NOMO-1 treated with DMSO at 0.1 percent for 48 hours (cell line): ENCODE data around the gene ALKBH4.
"Not testable (repeated sequence)": the region's sequence is repeated elsewhere in the genome, so short reads cannot be mapped to it uniquely, and the experiment has no call there.

Source experiments
- DNase-seq: peaks from one replicate; lab custom pipeline; 2025; ENCODE audit not compliant: unreplicated experiment; lab: John Stamatoyannopoulos, UW

ALKBH4 gene

GRCh38 chr7:102455596-102455995 is 9.1 kb downstream of the ALKBH4 start:
- no peak for DNase-seq

- not testable (repeated sequence) for DNase-seq
These were observed 9.7 kb downstream of the ALKBH4 start for GRCh38 chr7:102454932-102455331.

- no peak for DNase-seq
These were observed 10.2 kb downstream of the ALKBH4 start for GRCh38 chr7:102454468-102454867.

GRCh38 chr7:102453319-102453718 is 11.3 kb downstream of the ALKBH4 start:
- DNase-seq, result no peak

DNA sequence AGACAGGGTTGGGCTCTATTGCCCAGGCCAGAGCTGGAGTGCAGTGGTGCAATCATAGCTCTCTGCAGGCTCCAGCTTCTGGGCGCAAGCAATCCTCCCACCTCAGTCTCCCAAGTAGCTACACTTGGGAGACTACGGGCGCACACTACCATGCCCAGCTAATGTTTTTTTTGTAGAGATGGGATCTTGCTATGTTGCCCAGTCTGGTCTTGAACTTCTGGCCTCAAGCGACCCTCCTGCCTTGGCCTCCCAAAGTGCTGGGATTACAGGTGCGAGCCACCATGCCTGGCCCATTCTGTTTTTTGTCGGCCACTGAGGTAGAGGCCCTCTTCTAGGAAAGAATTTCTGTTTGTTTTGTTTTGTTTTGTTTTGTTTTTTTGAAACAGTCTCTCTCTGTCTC is 12.2 kb downstream of the ALKBH4 start:
- DNase-seq, result no peak

DNA sequence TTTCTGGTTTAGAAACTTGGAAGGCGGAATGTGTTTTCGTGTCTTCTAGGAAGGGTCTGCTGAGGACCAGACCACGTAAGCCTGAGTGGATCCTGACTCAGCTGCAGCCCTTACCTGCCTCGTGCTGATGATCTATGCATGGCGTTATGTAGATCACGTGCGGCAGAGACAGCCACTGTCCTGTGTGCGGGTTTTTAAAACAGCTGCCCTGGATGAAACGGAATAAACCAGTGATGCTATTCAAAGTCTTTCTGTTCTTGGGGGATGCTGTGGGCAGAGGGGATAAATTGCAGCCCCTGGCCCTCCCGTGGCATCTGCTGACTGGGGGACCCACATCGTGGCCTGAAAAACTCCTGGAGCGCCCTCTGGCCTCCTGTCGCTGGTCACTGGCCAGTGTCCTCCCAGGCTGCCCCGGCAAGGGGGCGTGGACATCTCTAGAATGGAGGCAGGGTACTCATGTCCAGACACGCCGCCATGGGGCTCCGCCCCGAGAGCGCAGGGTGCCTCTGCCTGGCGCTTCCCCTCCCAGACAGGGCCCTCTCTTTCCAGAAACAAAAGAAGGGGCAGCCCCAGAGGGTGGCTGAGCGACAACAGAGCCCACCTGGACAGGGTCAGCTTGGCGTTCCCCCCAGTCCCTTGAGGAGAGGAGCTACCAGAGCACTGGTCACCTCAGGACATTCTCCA is 13.2 kb downstream of the ALKBH4 start:
- DNase-seq, result no peak

DNA sequence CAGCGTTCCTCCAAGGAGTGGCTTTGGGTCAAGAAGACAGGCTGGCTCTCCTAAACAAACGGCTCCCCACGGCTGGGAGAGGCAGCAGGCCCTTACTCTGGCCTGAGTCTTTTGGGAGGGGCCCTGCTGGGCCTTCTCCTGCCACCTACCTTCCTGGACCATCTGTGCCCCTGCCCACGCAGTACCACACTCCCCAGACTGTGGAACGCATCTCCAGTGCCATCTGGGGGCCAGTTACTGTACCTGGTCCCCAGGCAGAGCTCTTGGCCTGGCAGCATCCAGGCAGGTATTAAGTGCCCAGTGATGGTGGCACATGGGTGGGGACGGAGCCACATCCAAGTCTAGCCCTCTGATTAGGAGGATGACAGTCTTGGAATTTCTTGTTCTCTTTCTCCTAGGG is 14.4 kb downstream of the ALKBH4 start:
- no peak for DNase-seq

GRCh38 chr7:102449136-102449535 is 15.5 kb downstream of the ALKBH4 start:
- no peak for DNase-seq

DNA sequence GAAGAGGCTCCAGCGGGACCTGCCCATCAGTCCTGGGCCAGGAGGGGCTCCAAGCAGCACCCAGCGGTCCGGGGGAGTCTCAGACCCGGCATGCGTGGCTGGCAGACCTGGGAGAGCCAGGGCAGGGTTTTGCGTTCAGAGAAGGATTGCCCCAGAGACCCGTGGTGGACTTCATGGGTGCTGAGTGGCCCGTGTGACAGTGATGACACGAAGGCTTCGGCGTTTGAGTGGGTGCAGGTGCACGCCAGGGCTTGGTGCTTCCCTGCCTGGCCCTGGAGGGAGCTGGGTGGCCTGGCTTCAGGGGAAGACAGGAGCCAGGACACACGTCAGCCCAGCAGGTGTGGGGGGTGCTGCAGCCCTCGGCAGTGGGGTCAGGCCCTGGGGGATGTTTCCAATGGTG is 17.4 kb downstream of the ALKBH4 start:
- no peak for DNase-seq

DNA sequence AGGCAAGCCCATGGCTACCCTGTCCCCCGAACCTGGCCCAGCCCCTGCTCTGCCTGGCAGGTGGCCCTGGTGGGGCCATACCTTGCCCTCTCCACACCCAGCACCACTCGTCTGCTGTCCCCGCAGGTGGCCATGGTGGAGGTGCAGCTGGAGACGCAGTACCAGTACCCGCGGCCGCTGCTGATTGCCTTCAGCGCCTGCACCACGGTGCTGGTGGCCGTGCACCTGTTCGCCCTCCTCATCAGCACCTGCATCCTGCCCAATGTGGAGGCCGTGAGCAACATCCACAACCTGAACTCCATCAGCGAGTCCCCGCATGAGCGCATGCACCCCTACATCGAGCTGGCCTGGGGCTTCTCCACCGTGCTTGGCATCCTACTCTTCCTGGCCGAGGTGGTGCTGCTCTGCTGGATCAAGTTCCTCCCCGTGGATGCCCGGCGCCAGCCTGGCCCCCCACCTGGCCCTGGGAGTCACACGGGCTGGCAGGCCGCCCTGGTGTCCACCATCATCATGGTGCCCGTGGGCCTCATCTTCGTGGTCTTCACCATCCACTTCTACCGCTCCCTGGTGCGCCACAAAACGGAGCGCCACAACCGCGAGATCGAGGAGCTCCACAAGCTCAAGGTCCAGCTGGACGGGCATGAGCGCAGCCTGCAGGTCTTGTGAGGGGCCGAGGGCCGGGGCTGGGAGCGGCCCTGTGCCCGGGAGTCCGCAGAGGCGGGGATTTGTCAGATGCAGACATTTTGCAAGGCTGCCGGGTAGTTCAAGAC is 18.1 kb downstream of the ALKBH4 start:
- no peak for DNase-seq

DNA sequence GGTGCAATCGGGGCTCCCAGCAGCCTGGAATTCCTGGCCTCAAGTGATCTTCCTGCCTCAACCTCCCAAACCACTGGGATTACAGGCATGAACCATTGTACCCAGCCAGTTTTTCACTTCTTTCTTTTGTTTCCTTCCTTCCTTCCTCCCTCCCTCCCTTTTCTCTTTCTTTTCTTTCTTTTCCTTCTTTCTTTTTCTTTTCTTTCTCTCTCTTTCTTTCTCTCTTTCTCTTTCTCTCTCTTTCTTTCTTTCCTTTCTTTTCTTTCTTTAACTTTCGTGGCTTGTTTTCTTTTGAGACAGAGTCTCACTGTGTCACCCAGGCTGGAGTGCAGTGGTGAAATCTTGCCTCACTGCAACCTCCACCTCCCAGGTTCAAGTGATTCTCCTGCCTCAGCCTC is 19.0 kb downstream of the ALKBH4 start:
- DNase-seq, result no peak

GRCh38 chr7:102444961-102445673 is 19.5 kb downstream of the ALKBH4 start:
- no peak for DNase-seq

DNA sequence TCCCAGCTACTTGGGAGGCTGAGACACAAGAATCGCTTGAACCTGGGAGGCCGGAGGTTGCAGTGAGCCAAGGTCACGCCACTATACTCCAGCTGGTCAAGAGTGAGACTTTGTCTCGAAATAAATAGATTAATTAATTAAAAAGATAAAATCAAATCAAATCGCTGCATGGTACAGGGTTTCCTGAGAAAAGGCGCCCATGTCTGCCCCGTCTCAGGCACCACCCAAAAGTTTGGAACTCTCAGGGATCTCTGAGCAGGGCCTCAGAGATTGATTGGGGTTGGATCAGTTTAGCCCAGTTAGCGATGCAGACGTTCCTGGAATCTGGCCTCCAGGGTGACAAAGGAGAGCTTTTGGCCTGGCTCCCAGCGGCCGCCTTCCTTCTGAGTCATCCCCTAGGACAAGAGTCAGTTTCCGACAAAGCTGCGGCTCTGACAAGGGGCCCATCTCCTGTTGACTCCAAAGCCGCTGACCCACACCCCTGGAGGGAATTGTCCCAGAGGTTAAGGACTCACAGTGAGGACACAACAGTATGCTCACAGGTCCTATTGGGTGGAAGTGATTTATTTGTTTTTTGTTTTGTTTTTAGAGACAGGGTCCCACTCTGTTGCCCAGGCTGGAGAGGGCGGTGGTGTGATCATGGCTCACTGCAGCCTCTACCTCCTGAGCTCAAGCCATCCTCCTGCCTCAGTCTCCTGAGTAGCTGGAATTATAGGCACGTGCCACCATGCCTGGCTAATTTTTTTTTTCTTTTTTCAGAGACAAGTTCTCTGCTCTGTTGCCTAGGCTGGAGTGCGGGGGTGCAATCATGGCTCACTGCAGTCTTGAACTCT is 24.5 kb downstream of the ALKBH4 start:
- DNase-seq, result no peak

DNA sequence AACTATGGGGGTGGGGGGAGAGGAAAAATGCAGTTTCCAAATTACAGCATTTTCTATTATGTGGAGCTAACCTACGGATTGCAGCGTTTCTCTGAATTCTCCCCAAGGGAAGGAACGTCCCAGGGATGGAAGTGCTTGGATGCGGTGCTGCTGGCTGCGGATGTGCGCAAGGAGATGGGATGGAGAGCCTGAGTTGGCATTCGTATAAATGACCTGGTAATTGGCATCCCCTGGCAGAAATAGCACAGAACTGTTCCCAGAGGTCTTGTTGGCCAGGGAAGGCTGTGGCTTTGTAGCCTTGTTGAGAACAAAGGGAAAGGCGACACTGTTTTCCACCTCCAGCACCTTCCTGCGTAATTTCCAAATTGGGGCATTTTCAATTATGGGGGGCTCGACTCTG is 28.5 kb downstream of the ALKBH4 start:
- no peak for DNase-seq

DNA sequence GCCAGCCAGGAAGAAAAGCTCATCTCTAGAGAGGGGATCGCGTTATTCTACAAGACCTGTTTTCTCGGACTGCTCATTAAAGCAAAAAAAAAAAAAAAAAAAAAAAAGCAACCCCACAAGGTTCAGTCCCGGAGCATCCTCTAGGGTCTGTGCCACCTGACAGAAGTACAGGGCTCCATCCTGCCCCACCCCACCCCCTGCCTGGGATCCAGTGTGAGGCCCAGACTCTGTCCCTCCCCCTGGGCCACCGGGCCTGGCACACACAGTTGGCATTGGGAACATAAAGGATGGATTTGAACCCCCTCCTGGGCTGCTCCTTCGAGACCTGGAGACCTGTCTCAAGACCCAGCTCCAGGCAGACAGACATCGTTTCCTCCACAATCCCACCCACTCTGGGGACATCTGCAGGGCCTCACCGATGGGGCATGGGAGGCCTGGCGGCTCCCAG is 30.6 kb downstream of the ALKBH4 start:
- no peak for DNase-seq

GRCh38 chr7:102433219-102434038 is 31.2 kb downstream of the ALKBH4 start, which contains the start of gene ORAI2:
ORAI2 (plus strand) TSS chr7:102433575; CDS start chr7:102438957, 5,382 bp downstream.
- DNase-seq, result peak; percentile 74

DNA sequence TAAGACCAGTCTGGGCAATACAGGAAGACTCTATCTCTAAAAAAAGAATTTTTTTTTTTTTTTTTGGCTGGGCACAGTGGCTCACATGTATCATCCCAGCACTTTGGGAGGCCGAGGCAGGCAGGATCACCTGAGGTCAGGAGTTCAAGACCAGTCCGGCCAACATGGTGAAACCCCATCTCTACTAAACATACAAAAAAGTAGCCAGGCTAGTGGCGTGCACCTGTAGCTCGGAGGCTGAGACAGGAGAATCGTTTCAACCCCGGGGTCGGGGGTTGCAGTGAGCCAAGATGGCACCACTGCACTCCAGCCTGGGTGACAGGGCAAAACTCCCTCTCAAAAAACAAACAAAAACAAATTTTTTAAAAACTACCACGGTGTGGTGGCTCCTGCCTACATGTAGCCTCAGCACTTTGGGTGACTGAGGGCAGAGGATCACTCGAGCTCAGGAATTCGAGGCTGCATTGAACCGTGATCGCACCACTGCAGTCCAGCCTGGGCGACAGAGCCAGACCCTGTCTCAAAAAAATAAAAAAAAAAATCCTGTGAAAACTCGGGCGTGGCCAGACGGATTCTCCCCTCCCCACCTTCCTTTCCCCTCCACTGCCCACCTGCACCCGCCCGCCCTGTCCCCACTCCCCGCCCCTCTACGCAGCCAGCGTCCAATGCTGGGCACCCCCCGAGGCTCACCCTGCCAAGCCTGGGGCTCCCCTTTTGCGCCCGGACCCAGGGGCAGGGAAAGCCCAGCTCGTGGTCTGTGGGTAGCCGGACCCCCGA is 32.0 kb downstream of the ALKBH4 start:
- DNase-seq, result no peak

- peak; percentile 64 for DNase-seq
These were observed 32.9 kb downstream of the ALKBH4 start for GRCh38 chr7:102431617-102432298.
